GM18870 (cell line): ENCODE measurements around the gene ARHGAP1.

ENCODE experiments used
- ATAC-seq: cut with Tn5 transposase; IDR thresholded peaks from one replicate; pipeline ENCODE4 v1.9.1; 2021; ENCODE audit warnings: moderate library complexity; ENCODE audit not compliant: unreplicated experiment

Gene ARHGAP1

GRCh38 chr11:46643531-46643930, 56.9 kb downstream of the ARHGAP1 start:
- ATAC-seq = no peak

GRCh38 chr11:46642627-46643335, 57.6 kb downstream of the ARHGAP1 start:
- ATAC-seq = no peak

DNA sequence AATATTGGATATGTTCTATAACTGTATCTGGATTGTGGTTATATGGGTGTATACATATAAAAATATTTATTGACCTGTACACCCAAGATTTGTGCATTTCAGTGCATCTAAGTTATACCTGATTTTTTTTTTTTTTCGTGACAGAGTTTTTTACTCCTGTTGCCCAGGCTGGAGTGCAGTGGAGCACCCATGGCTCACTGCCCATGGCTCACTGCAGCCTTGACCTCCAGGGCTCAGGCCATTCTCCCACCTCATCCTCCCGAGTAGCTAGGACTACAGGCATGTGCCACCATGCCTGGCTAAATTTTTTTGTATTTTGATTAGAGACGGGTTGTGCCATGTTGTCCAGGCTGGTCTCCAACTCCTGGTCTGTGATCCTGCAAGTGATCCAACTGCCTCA, 58.8 kb downstream of the ARHGAP1 start:
- ATAC-seq = no peak

DNA sequence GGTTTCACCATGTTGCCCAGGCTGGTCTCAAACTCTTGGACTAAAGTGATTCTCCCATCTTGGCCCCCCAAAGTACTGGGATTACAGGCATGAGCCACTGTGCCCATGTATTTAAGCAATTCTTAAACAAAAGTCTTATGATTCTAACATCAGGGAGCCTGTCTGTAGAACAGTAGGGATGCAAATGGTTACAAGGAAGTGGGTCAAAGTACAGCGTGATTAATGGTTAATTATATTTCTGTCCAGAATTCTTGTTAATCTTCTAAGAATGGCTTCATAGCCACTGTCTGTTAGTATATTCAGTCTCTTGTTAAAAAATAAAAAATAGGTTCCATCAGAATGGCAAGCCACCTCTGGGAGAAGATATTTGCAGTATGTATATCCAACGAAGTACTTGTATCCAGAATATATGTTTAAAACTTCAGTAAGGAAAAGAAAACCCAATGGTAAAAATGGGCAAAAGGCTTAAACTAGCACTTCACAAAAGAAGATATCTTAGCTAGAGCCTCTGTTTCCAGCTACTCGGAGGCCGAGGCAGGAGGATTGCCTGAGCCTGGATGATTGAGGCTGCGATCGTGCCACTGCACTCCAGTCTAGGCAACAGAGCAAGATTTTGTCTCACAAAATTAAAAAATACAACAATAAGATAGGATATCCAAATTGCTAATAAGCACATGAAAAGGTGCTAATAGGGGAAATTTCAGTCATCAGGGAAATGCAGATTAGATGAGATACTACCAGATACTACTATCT, 60.2 kb downstream of the ARHGAP1 start:
- no peak for ATAC-seq

DNA sequence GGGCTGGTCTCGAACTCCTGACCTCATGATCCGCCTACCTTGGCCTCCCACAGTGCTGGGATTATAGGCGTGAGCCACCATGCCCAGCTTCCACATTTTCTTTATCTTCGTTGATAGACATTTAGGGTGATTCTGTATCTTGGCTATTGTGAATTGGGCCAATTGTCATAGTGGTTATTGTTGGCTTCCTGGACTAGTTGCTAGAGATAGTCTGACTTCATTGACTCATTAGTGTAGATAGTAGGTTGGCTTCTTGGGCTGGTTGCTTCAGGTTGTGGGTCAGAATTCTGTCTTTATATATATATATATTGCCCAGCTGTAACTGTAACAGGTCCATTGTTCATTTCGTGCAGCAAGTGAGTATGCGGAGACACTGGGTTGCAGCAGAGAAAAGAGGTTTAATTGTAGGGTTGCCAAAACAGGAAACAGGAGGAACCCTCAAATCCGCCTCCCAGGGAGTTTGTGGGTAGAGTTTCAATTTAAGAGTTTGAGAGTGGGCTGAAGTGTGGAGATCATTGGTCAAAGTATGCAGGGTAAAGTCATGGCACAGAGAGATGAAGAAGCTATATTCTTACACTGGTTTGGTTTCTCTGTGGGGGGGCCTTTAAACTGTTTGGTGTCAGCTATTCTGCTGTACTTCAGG, 61.1 kb downstream of the ARHGAP1 start:
- ATAC-seq = no peak

- ATAC-seq = no peak
Observed at GRCh38 chr11:46637546-46637945, 62.9 kb downstream of the ARHGAP1 start.

DNA sequence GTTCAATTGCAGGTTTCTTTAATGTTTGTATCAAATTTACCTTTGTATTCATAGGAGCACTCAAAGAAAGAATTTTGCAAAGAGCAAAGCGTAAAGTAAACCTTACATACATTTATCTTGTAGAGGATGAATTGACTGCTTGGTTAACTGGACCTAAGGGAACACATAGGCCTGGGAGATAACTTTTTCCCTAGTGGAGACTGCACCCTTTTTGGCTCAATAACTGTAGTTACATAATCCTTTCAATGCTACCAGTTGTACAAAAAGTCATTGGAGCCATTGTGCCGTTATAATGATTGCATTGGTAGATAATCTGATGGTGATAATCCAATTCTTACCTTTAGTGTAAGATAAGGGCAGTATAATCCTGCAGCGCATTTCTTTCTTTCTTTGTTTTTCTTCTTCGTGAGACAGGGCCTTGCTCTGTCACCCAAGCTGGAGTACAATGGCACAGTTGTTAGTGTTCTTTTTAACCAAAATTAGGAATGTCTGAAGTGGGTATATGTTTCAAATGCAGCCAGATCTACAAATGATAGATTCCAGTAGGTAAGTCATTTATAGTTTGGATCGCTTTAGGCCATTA, 64.8 kb downstream of the ARHGAP1 start:
- ATAC-seq = no peak

DNA sequence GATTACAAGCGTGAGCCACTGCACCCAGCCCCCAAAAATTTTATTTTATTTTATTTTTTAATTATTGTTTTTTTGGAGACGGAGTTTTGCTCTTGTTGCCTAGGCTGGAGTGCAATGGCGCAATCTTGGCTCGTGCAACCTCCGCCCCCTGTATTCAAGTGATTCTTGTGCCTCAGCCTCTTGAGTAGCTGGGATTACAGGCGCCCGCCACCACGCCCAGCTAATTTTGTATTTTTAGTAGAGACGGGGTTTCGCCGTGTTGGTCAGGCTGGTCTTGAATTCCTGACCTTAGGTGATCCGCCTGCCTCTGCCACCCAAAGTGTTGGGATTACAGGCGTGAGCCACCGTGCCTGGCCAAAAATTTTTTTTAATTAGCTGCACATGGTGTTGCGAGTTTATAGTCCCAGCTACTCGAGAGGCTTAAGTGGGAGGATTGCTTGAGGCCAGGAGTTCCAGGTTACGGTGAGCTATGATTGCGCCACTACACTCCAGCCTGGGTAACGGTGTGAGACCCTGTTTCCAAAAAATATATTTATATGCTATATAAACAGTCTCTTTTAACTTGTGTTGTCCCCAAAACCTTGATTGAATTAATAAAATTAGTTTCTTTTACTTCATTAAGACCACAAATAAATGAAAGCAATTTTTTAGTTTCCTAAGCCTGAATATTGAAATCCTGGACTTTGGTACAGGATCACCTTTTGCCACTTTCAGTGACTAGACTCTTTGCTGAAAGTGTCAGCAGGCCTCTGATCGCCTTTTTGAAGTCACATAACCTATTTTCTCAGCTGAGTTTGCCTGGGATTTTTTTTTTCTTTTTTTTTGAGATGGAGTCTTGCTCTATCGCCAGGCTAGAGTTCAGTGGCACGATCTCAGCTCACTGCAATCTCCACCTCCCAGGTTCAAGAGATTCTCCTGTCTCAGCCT, 66.9 kb downstream of the ARHGAP1 start:
- no peak for ATAC-seq

DNA sequence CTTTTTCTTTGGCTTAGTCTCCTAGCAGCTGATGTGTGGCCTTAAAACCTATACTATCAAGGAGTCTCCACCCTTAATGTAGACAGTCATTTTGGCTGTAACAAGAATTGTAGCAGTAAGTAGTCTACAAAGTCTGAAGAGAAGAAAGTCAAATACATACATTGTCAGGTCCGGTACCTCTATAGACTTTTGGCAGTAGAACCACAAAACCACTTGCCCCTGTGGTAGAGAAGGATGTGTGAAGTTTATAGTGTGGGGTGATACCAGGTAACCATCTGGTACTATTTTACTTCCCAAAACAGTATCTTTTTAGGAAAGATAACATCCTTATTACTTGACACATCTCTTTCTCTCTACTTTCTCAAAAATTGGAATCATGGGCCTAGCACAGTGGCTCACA, 67.9 kb downstream of the ARHGAP1 start:
- ATAC-seq = no peak

GRCh38 chr11:46631676-46632075, 68.7 kb downstream of the ARHGAP1 start:
- ATAC-seq = no peak

DNA sequence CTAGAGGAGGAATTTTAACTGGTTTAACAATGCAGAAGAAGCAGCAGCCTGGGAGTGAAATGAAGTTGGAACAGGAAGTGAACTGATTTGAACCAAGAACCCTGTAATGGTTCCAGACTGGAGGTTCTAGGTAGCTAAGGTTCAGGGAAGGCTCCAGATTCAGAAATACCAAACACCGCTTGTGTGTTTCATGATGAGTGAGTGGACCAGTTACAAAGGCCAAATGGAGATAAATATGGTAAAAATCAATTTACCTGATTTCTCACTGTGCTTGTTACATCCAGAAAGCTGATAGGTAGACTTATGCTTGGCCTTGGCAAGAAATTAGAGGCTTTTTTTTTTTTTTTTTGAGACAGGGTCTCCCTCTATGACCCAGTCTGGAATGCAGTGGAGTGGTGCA, 70.2 kb downstream of the ARHGAP1 start:
- ATAC-seq = no peak

- ATAC-seq = no peak
Observed at GRCh38 chr11:46628961-46629360, 71.5 kb downstream of the ARHGAP1 start.
